Progenitor cell of endocrine pancreas (in vitro differentiated cells): ENCODE measurements around the gene SPOCK1. TPM values are rescaled to one million over a fixed set of nuclear protein-coding genes. Genes with fewer than 3 reads are reported as not detected.

Experiments used
- DNase-seq: peaks from one replicate; pipeline ENCODE4 v3.0.0; 2021; ENCODE audit warnings: low spot score; ENCODE audit not compliant: unreplicated experiment
- H3K27ac Mint-ChIP-seq: 2 replicates; pipeline ENCODE4 v1.8.0; 2021; ENCODE audit warnings: mild to moderate bottlenecking, moderate library complexity, mixed read lengths
- H3K27me3 Mint-ChIP-seq: 2 replicates; pipeline ENCODE4 v1.8.0; 2021; ENCODE audit warnings: mixed read lengths
- H3K36me3 Mint-ChIP-seq: 2 replicates; pipeline ENCODE4 v1.8.0; 2022; ENCODE audit warnings: mixed read lengths; ENCODE audit not compliant: insufficient read depth
- H3K4me1 Mint-ChIP-seq: 2 replicates; pipeline ENCODE4 v1.8.0; 2021; ENCODE audit warnings: low read depth, mixed read lengths
- H3K4me3 Mint-ChIP-seq: 2 replicates; pipeline ENCODE4 v1.8.0; 2021; ENCODE audit warnings: low read depth, mild to moderate bottlenecking, moderate library complexity, mixed read lengths
- H3K9me3 Mint-ChIP-seq: 2 replicates; pipeline ENCODE4 v1.8.0; 2021; ENCODE audit warnings: low read depth, mixed read lengths
- CTCF ChIP-seq: fragments of 200-600 bp; sonication (generic); IDR thresholded peaks from one replicate; pipeline ENCODE4 v1.5.0; 2021; ENCODE audit warnings: antibody characterized with exemption, mild to moderate bottlenecking; ENCODE audit not compliant: unreplicated experiment
- total RNA-seq: library from RNA; stranded (reverse); gene quantifications from 2 replicates; pipeline ENCODE4 v1.2.1, GENCODE V29; 2021

The SPOCK1 gene
- total RNA-seq, 1 donor from 2014 or later = 41.4 TPM

GRCh38 chr5:137034213-137034612 lies 464.9 kb downstream of the SPOCK1 start:
- Mint-ChIP-seq H3K27me3 (peaks cover 15% of the 10 kb centered on the region), H3K4me3 (no peak overlapping the region), H3K4me1 (peaks cover 33% of the 10 kb centered on the region), H3K36me3 (no peaks in the 10 kb centered on the region), H3K27ac (no peak overlapping the region), H3K9me3 (no peaks in the 10 kb centered on the region)
- DNase-seq = no peak
- TF ChIP-seq CTCF = no peak

DNA sequence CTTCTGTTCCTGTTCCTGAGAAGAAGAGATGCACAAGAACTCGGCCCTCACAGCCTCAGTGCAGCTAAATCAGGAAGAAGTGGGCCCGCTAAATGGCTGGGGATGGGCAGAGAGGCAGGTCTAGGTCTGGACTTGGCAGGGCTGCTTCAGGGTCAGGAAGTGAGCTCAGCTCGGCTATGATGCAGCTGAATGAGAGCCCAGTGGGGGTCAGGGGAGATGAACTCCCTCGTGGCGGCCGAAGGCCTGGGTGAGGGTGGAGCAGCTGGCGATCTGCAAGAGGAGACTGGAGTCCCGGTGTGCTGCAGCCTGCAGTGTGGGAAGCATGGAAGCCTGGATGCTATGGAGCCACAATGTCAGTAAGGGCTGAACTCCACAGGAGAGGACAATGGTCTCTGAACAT lies 466.2 kb downstream of the SPOCK1 start:
- no peak for TF ChIP-seq CTCF
- H3K4me1 Mint-ChIP-seq = peaks cover 29% of the 10 kb centered on the region
- DNase-seq = no peak
- peaks cover 17% of the 10 kb centered on the region for H3K27me3 Mint-ChIP-seq
- no peak overlapping the region for H3K4me3 Mint-ChIP-seq
- no peak overlapping the region for H3K27ac Mint-ChIP-seq
- H3K9me3 Mint-ChIP-seq = no peaks in the 10 kb centered on the region
- no peaks in the 10 kb centered on the region for H3K36me3 Mint-ChIP-seq

DNA sequence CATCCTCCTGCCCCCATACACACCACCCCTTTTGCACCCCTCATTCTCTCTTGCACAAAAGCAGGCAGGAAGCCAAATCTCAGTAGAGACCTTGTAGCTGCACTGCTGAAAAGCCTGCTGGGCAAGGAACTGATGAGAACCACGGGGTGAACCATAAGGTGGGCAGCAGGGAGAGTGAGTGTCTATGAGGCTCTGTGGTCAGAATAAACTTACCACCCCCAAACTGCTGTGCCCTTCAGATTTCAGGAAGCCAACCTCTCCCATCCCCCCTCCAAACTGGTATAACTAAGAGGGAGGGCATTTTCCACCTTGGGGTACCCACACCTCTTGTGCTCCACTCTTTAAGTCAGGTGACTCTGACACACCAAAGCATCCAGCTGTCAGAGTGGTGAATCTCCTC lies 471.4 kb downstream of the SPOCK1 start:
- no peak for TF ChIP-seq CTCF
- Mint-ChIP-seq H3K4me1 (peaks cover 9% of the 10 kb centered on the region), H3K36me3 (no peaks in the 10 kb centered on the region), H3K9me3 (no peaks in the 10 kb centered on the region), H3K4me3 (no peak overlapping the region), H3K27ac (no peak overlapping the region), H3K27me3 (peaks cover 24% of the 10 kb centered on the region)
- no peak for DNase-seq

DNA sequence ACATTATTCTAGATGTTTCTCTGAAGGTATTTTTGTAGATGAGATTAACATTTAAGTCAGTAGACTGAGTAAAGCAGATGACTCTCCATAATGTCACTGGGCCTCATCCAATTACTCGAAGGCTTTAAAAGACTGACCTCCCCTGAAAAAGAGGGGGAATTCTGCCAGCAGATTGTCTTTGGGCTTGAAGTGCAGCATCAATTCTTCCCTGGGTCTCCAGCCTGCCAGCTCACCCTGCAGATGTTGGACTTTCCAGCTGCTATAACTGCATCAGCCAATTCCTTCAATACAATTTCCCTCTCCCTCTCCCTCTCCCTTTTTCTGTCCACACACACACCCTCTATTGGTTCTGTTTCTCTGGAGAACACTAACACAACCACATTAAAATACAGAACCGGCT lies 472.8 kb downstream of the SPOCK1 start:
- no peak overlapping the region for H3K27ac Mint-ChIP-seq
- H3K27me3 Mint-ChIP-seq = peaks cover 24% of the 10 kb centered on the region
- no peaks in the 10 kb centered on the region for H3K36me3 Mint-ChIP-seq
- no peak overlapping the region for H3K4me3 Mint-ChIP-seq
- H3K9me3 Mint-ChIP-seq = no peaks in the 10 kb centered on the region
- DNase-seq = no peak
- no peak for TF ChIP-seq CTCF
- peaks cover 9% of the 10 kb centered on the region for H3K4me1 Mint-ChIP-seq

DNA sequence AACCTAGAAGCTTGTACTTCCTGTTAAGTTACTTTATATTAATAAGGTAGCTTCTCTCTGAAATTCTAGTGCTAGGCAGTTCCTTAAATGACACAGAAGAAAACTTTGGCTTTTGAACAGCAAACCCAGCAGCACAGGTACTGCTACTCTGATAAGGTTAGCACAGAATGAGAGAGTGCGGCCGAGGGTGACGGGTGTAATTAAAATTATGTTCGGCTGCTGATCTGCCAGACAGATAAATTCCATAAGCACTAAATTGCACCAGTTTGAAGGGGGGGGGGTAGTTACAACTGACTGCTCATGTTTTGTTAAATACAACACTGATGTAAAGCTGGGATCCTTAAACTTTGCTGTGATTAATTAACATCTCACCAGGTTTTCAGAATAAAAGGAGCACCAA lies 475.1 kb downstream of the SPOCK1 start:
- H3K27ac Mint-ChIP-seq = no peak overlapping the region
- peaks cover 9% of the 10 kb centered on the region for H3K4me1 Mint-ChIP-seq

More for the DNA sequence above, 475.1 kb downstream of the SPOCK1 start:
- Mint-ChIP-seq H3K27me3 (peaks cover 29% of the 10 kb centered on the region), H3K36me3 (no peaks in the 10 kb centered on the region), H3K4me3 (no peak overlapping the region), H3K9me3 (no peaks in the 10 kb centered on the region)
- DNase-seq = no peak
- no peak for TF ChIP-seq CTCF
